ENCODE data around the gene CLIP3.

- no peak for TF ChIP-seq ZNF451 (CRISPR knock-in tag; IDR thresholded peaks at IDR 0.05)
- TF ChIP-seq POLR2A (IDR thresholded peaks at IDR 0.05; ENCODE audit: insufficient read depth in 1 of 2, low read depth in 2 of 2, low read length in 2 of 2) = no peak; a peak in 1 of 4 replicates
- TF ChIP-seq REL (CRISPR knock-in tag; conservative IDR thresholded peaks at IDR 0.05) = no peak
- TF ChIP-seq HMGXB4 (CRISPR knock-in tag; IDR thresholded peaks at IDR 0.05; ENCODE audit: borderline replicate concordance in 1 of 2, low read depth in 1 of 2) = no peak
- TF ChIP-seq TCF7L2 (IDR thresholded peaks at IDR 0.05; ENCODE audit: low read depth, low read length) = no peak
- no peak for TF ChIP-seq MED8 (CRISPR knock-in tag; IDR thresholded peaks at IDR 0.05; ENCODE audit: insufficient replicate concordance)
- no peak for TF ChIP-seq EP300 (IDR thresholded peaks at IDR 0.05; ENCODE audit: low read depth in 2 of 2, low read length in 2 of 2)
- no peak for TF ChIP-seq EP300 (CRISPR knock-in tag; IDR thresholded peaks at IDR 0.05; ENCODE audit: borderline replicate concordance)
- no peak for TF ChIP-seq CBFB (CRISPR knock-in tag; IDR thresholded peaks at IDR 0.05)
- no peak for TF ChIP-seq HMGA1 (CRISPR knock-in tag; conservative IDR thresholded peaks at IDR 0.05)
- no peak for TF ChIP-seq FOXA1 (IDR thresholded peaks at IDR 0.05)
- TF ChIP-seq FOXA1 (CRISPR knock-in tag; IDR thresholded peaks at IDR 0.05) = no peak
- TF ChIP-seq POGK (CRISPR knock-in tag; conservative IDR thresholded peaks at IDR 0.05) = no peak
- TF ChIP-seq KLF13 (CRISPR knock-in tag; IDR thresholded peaks at IDR 0.05) = no peak
- no peak for TF ChIP-seq ZNF580 (CRISPR knock-in tag; IDR thresholded peaks at IDR 0.05; ENCODE audit: borderline replicate concordance, low read depth)
These were observed 26.7 kb upstream of the CLIP3 start for GRCh38 chr19:36059180-36059910.

Measured in HepG2 (cell line).